Liver (tissue), 9 donors: Measurements from ENCODE around the gene BLACAT1. TPM values are rescaled to one million over a fixed set of nuclear protein-coding genes. Genes with fewer than 3 reads are reported as not detected.
"Not testable (repeated sequence)": the region's sequence is repeated elsewhere in the genome, so short reads cannot be mapped to it uniquely, and the experiment has no call there.

ENCODE experiments used
- DNase-seq: peaks from one replicate; pipeline ENCODE4 v3.0.0-alpha.2; 2017; ENCODE audit warnings: low spot score
- H3K27ac ChIP-seq, 2 donors: one replicate each; pipeline ENCODE4 v1.7.0; 2013; ENCODE audit warnings: inconsistent platforms in 2 of 2, low read length in 2 of 2, control low read depth in 1 of 2, low read depth in 1 of 2, mild to moderate bottlenecking in 1 of 2
- H3K27me3 ChIP-seq, 4 donors: one replicate each; pipeline versions ENCODE4 v1.6.1 to v1.7.0; 2013; ENCODE audit warnings: low read length in 3 of 4, inconsistent platforms in 1 of 4, mild to moderate bottlenecking in 1 of 4, moderate library complexity in 1 of 4; ENCODE audit not compliant: control insufficient read depth in 4 of 4, insufficient read depth in 4 of 4
- H3K36me3 ChIP-seq, 4 donors: one replicate each; pipeline versions ENCODE4 v1.6.1 to v1.7.0; 2013; ENCODE audit warnings: low read length in 3 of 4, mild to moderate bottlenecking in 3 of 4, low read depth in 1 of 4, moderate library complexity in 1 of 4; ENCODE audit not compliant: control insufficient read depth in 4 of 4, insufficient read depth in 3 of 4
- H3K4me1 ChIP-seq, 4 donors: one replicate each; pipeline versions ENCODE4 v1.6.1 to v1.7.0; 2013; ENCODE audit warnings: low read length in 3 of 4, mild to moderate bottlenecking in 3 of 4, moderate library complexity in 1 of 4; ENCODE audit not compliant: control insufficient read depth in 4 of 4, insufficient read depth in 4 of 4
- H3K4me3 ChIP-seq, 3 donors: one replicate each; pipeline versions ENCODE4 v1.6.1 to v1.7.0; 2013; ENCODE audit warnings: low read length in 3 of 3, control low read depth in 1 of 3, low read depth in 1 of 3, mild to moderate bottlenecking in 1 of 3
- H3K9ac ChIP-seq, 2 donors: one replicate each; pipeline ENCODE4 v1.7.0; 2013; ENCODE audit warnings: low read length in 2 of 2, mild to moderate bottlenecking in 2 of 2, moderate library complexity in 2 of 2, control low read depth in 1 of 2, low read depth in 1 of 2
- H3K9me3 ChIP-seq, 4 donors: one replicate each; pipeline versions ENCODE4 v1.6.1 to v1.7.0; 2013; ENCODE audit warnings: low read length in 3 of 4; ENCODE audit not compliant: control insufficient read depth in 4 of 4
- ATF3 ChIP-seq: IDR thresholded peaks from 2 replicates; pipeline ENCODE4 v1.6.1; 2016; ENCODE audit warnings: antibody characterized with exemption
- CTCF ChIP-seq: fragments of 150-350 bp; IDR thresholded peaks from 2 replicates; pipeline ENCODE4 v1.5.1; 2017; ENCODE audit warnings: improper control_type of control experiment, low read depth, low read length; ENCODE audit not compliant: missing input control
- EGR1 ChIP-seq, 2 donors: IDR thresholded peaks; 2 replicates each; pipeline ENCODE4 v1.6.1; 2016 to 2018; ENCODE audit warnings: antibody characterized with exemption in 2 of 2, low read depth in 2 of 2
- GABPA ChIP-seq, 2 donors: IDR thresholded peaks in 1 of 2; conservative IDR thresholded peaks in 1 of 2; 2 replicates each; pipeline ENCODE4 v1.6.1; 2016; ENCODE audit warnings: antibody characterized with exemption in 2 of 2, mild to moderate bottlenecking in 1 of 2, moderate library complexity in 1 of 2
- HNF4A ChIP-seq, 2 donors: conservative IDR thresholded peaks; 2 replicates each; pipeline ENCODE4 v1.6.1; 2016; ENCODE audit warnings: antibody characterized with exemption in 2 of 2, mild to moderate bottlenecking in 2 of 2
- HNF4G ChIP-seq: IDR thresholded peaks from 2 replicates; pipeline ENCODE4 v1.6.1; 2016; ENCODE audit warnings: antibody characterized with exemption
- JUND ChIP-seq, 2 donors: IDR thresholded peaks; 2 replicates each; pipeline ENCODE4 v1.6.1; 2016; ENCODE audit warnings: antibody characterized with exemption in 2 of 2
- NR2F2 ChIP-seq: IDR thresholded peaks from 2 replicates; pipeline ENCODE4 v1.6.1; 2016; ENCODE audit warnings: antibody characterized with exemption
- RAD21 ChIP-seq, 2 donors: IDR thresholded peaks; 2 replicates each; pipeline ENCODE4 v1.6.1; 2016; ENCODE audit warnings: antibody characterized with exemption in 2 of 2, mild to moderate bottlenecking in 2 of 2
- RXRA ChIP-seq, 2 donors: IDR thresholded peaks; 2 replicates each; pipeline ENCODE4 v1.6.1; 2017 to 2018; ENCODE audit warnings: antibody characterized with exemption in 2 of 2, mild to moderate bottlenecking in 1 of 2
- SP1 ChIP-seq: IDR thresholded peaks from 2 replicates; pipeline ENCODE4 v1.6.1; 2018; ENCODE audit warnings: antibody characterized with exemption, mild to moderate bottlenecking
- TAF1 ChIP-seq: conservative IDR thresholded peaks from 2 replicates; pipeline ENCODE4 v1.6.1; 2016; ENCODE audit warnings: antibody characterized with exemption, mild to moderate bottlenecking
- YY1 ChIP-seq: IDR thresholded peaks from 2 replicates; pipeline ENCODE4 v1.6.1; 2016; ENCODE audit warnings: antibody characterized with exemption, mild to moderate bottlenecking
- WGBS: extraction: QIAGEN DNeasy Blood & Tissue Kit; methylation state at CpG from one replicate; pipeline ENCODE4 v1.1.7; 2013; 5-methylcytosine and 5-hydroxymethylcytosine counted together
- polyA plus RNA-seq, 2 donors: library from polyadenylated mRNA; stranded (reverse) in 1 of 2; unstranded in 1 of 2; fragments of 200-250 nt in 1 of 2; fragments of >200 nt in 1 of 2; fragmentation: Nextera tagmentation in 1 of 2; extraction: Ambion mirVana in 1 of 2; gene quantifications; one replicate each; pipeline versions ENCODE4 v1.2.1 to v1.2.3, GENCODE V29; 2013 to 2015
- total RNA-seq, 2 donors: library from RNA; depleted of rRNA; stranded (reverse); fragments of >200 nt; gene quantifications; one replicate each; pipeline ENCODE4 v1.2.3, GENCODE V29; 2014
- TF ChIP-seq, protein P1 (sequence below): IDR thresholded peaks from 2 replicates; pipeline ENCODE4 v1.6.1; 2016; ENCODE audit warnings: antibody characterized with exemption, mild to moderate bottlenecking
- TF ChIP-seq, protein P2 (sequence below): IDR thresholded peaks from 2 replicates; pipeline ENCODE4 v1.6.1; 2016; ENCODE audit warnings: antibody characterized with exemption
- donor health status: healthy.
- donor health status: healthy.
- donor health status: healthy.
- donor health status: healthy.
- donor health status: healthy.

The BLACAT1 gene
- total and polyA plus RNA-seq, 4 donors: not detected

GRCh38 chr1:205432692-205433091 is 23.2 kb downstream of the BLACAT1 start:
- H3K27ac ChIP-seq, DNase-seq, H3K4me1 ChIP-seq, H3K9me3 ChIP-seq, H3K4me3 ChIP-seq, H3K27me3 ChIP-seq, H3K36me3 ChIP-seq, H3K9ac ChIP-seq: not testable (repeated sequence)
- 75% methylated on average over 1 of the region's 1 CpG for WGBS

GRCh38 chr1:205432116-205432515 is 23.7 kb downstream of the BLACAT1 start:
- 43% methylated on average over 2 of the region's 2 CpGs for WGBS

More at GRCh38 chr1:205432116-205432515, 23.7 kb downstream of the BLACAT1 start:
- TF ChIP-seq CTCF: no peak
- no peak for TF ChIP-seq EGR1 (IDR thresholded peaks at IDR 0.05; ENCODE audit: low read depth in 2 of 2)
- TF ChIP-seq HNF4A (conservative IDR thresholded peaks at IDR 0.05): no peak
- no peak for TF ChIP-seq RXRA (IDR thresholded peaks at IDR 0.05)
- TF ChIP-seq SP1: no peak
- TF ChIP-seq ATF3: no peak
- TF ChIP-seq, protein P1, sequence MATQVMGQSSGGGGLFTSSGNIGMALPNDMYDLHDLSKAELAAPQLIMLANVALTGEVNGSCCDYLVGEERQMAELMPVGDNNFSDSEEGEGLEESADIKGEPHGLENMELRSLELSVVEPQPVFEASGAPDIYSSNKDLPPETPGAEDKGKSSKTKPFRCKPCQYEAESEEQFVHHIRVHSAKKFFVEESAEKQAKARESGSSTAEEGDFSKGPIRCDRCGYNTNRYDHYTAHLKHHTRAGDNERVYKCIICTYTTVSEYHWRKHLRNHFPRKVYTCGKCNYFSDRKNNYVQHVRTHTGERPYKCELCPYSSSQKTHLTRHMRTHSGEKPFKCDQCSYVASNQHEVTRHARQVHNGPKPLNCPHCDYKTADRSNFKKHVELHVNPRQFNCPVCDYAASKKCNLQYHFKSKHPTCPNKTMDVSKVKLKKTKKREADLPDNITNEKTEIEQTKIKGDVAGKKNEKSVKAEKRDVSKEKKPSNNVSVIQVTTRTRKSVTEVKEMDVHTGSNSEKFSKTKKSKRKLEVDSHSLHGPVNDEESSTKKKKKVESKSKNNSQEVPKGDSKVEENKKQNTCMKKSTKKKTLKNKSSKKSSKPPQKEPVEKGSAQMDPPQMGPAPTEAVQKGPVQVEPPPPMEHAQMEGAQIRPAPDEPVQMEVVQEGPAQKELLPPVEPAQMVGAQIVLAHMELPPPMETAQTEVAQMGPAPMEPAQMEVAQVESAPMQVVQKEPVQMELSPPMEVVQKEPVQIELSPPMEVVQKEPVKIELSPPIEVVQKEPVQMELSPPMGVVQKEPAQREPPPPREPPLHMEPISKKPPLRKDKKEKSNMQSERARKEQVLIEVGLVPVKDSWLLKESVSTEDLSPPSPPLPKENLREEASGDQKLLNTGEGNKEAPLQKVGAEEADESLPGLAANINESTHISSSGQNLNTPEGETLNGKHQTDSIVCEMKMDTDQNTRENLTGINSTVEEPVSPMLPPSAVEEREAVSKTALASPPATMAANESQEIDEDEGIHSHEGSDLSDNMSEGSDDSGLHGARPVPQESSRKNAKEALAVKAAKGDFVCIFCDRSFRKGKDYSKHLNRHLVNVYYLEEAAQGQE: no peak
- no peak for TF ChIP-seq JUND (IDR thresholded peaks at IDR 0.05)
- no peak for TF ChIP-seq HNF4G
- TF ChIP-seq, protein P2, sequence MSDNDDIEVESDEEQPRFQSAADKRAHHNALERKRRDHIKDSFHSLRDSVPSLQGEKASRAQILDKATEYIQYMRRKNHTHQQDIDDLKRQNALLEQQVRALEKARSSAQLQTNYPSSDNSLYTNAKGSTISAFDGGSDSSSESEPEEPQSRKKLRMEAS: no peak
- no peak for TF ChIP-seq YY1
- TF ChIP-seq RAD21 (IDR thresholded peaks at IDR 0.05): no peak
- no peak for TF ChIP-seq TAF1
- no peak for TF ChIP-seq GABPA (IDR thresholded peaks at IDR 0.05 in 1 of 2, conservative IDR thresholded peaks at IDR 0.05 in 1 of 2)
- TF ChIP-seq NR2F2: no peak
- Histone ChIP-seq H3K9me3 (no peaks in the 10 kb centered on the region), H3K36me3 (no peaks in the 10 kb centered on the region), H3K4me3 (no peak overlapping the region), H3K9ac (no peak overlapping the region), H3K27ac (no peak overlapping the region), H3K27me3 (peaks cover 0 to 4% (median 1%) of the 10 kb centered on the region in 4 donors), H3K4me1 (peaks cover 0 to 9% (median 5%) of the 10 kb centered on the region in 4 donors)
- no peak for DNase-seq
